Esophagus (tissue), 2 donors: ENCODE results near the gene FASTK. TPM values are rescaled to one million over a fixed set of nuclear protein-coding genes. Genes with fewer than 3 reads are reported as not detected.
A peak's percentile ranks its signal among the peaks of the same experiment; 100 is the strongest.
"Not testable (repeated sequence)": the region's sequence is repeated elsewhere in the genome, so short reads cannot be mapped to it uniquely, and the experiment has no call there.

Source experiments
- H3K27ac ChIP-seq, 2 donors: one replicate each; pipeline ENCODE4 v1.5.1; 2013; ENCODE audit warnings: low read depth in 2 of 2, mild to moderate bottlenecking in 2 of 2, inconsistent platforms in 1 of 2, low read length in 1 of 2, moderate library complexity in 1 of 2
- H3K27me3 ChIP-seq, 2 donors: one replicate each; pipeline ENCODE4 v1.6.1; 2013; ENCODE audit warnings: low read length in 2 of 2, control low read depth in 1 of 2, mild to moderate bottlenecking in 1 of 2; ENCODE audit not compliant: insufficient read depth in 2 of 2, control insufficient read depth in 1 of 2
- H3K36me3 ChIP-seq, 2 donors: one replicate each; pipeline ENCODE4 v1.6.1; 2013; ENCODE audit warnings: low read length in 1 of 2; ENCODE audit not compliant: control insufficient read depth in 2 of 2, insufficient read depth in 2 of 2
- H3K4me1 ChIP-seq, 2 donors: one replicate each; pipeline ENCODE4 v1.6.1; 2013; ENCODE audit warnings: low read length in 1 of 2; ENCODE audit not compliant: control insufficient read depth in 2 of 2, insufficient read depth in 2 of 2
- H3K4me3 ChIP-seq, 2 donors: one replicate each; pipeline ENCODE4 v1.5.1; 2013; ENCODE audit warnings: low read length in 2 of 2, mild to moderate bottlenecking in 2 of 2, low read depth in 1 of 2, moderate library complexity in 1 of 2
- H3K9me3 ChIP-seq, 2 donors: one replicate each; pipeline ENCODE4 v1.6.1; 2013; ENCODE audit warnings: mild to moderate bottlenecking in 2 of 2, low read depth in 1 of 2, low read length in 1 of 2, moderate library complexity in 1 of 2; ENCODE audit not compliant: control insufficient read depth in 2 of 2, insufficient read depth in 1 of 2
- WGBS, 2 donors: extraction: QIAGEN DNeasy Blood & Tissue Kit; methylation state at CpG; one replicate each; pipeline ENCODE4 v1.1.7; 2013; 5-methylcytosine and 5-hydroxymethylcytosine counted together
- polyA plus RNA-seq, 2 donors: library from polyadenylated mRNA; stranded (reverse); fragments of 200-250 nt; gene quantifications; one replicate each; pipeline ENCODE4 v1.2.3, GENCODE V29; 2013
- donor health status: healthy with polysubstance abuse.
- donor health status: Bipolar disorder and iron deficiency.

FASTK gene
- polyA plus RNA-seq, 2 donors: 80.0 to 144 TPM

GRCh38 chr7:151043449-151043848 lies 37.2 kb downstream of the FASTK start:
- H3K27ac ChIP-seq, H3K27me3 ChIP-seq, H3K4me3 ChIP-seq, H3K4me1 ChIP-seq, H3K9me3 ChIP-seq: not testable (repeated sequence)
- 86 to 95% methylated on average over 8 to 10 of the region's 10 CpGs for WGBS, 2 donors
- H3K36me3 ChIP-seq: peaks cover 5 to 19% of the 10 kb centered on the region in 2 donors

DNA sequence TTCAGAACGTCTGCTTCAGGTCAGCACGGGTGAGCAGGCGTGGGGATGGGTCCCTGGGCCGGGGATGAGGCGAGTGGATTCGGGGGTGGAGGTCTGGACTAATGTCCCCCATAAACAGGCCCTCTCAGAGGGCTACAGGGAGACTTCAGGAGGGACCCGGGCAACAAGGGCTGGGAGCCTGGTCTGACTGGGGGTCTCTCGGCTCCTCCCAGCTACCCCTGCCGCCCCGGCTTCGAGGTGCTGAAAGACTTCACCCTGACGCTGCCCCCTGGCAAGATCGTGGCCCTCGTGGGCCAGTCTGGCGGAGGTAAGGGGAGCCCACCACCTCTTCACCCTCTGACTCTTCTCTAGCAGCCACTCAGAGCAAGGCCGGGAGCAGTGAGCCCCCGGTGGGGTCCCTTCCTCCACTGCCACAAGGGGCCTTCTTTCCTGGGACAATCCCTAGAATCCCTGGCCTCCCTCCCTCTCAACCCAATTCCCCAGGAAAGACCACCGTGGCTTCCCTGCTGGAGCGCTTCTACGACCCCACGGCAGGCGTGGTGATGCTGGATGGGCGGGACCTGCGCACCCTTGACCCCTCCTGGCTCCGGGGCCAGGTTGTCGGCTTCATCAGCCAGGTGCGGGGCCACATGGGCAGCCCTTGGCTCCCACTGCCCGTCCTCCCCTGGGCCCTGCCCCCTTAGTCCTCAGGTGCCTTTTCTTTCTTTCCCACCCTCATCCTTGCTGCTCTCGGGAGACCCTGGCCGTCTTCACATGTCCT lies 39.8 kb downstream of the FASTK start:
- H3K27me3 ChIP-seq: no peaks in the 10 kb centered on the region
- H3K36me3 ChIP-seq: peaks cover 7 to 30% of the 10 kb centered on the region in 2 donors
- no peaks in the 10 kb centered on the region for H3K9me3 ChIP-seq
- H3K4me1 ChIP-seq: peaks cover 0 to 3% of the 10 kb centered on the region in 2 donors
- 92 to 95% methylated on average over 30 of the region's 30 CpGs for WGBS, 2 donors
- H3K27ac ChIP-seq: no peak overlapping the region
- H3K4me3 ChIP-seq: no peak overlapping the region

GRCh38 chr7:151039850-151040548 lies 40.6 kb downstream of the FASTK start:
- Histone ChIP-seq H3K9me3 (no peaks in the 10 kb centered on the region), H3K36me3 (peaks cover 13 to 35% of the 10 kb centered on the region in 2 donors), H3K4me1 (peaks cover 0 to 3% of the 10 kb centered on the region in 2 donors), H3K4me3 (no peak overlapping the region), H3K27ac (no peak overlapping the region), H3K27me3 (no peaks in the 10 kb centered on the region)
- 80% methylated on average over 18 of the region's 18 CpGs for WGBS, 2 donors

DNA sequence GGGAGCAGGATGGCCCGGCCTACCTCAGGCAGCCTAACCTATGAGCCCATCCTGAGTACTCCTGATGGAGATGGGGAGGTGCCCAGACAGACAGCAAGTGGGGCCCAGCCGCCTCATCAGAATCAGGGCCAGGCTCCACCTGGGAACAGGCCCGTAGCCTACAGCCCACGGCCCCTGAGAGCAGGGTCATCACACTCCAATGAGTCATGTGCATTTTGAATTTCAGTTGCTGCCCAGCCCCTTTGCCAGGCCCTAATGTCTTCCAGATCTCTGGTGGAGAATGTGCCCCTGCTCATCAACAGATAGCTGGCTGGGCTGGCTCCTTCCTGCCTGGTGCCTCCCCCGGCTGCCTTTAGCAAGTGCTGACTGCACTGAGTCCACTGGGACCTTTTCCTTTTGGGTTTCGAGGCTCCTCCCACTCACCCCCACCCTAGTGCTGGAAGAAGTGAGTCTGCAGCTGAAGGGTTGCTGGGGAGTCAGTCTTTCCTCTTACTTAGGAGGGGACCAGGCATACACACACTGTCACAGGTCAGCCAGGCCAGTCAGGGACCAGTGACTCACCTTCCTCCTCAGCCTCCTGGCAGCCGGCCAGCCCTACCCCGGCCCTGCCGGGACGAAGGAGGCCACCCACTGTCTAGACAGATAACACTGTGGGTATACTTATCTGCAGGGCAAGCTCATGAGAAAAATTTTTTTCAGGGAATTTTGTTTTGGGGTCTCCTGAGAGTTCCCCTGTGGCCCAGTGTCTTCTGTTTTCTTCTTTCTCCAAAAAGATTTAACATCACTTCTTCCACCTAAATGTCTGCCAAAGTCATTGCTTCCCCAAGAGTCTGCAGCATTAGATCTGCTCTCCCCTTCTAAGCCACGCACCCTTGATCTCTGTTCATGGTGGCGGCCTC lies 41.4 kb downstream of the FASTK start:
- Histone ChIP-seq H3K36me3 (peaks cover 11 to 36% of the 10 kb centered on the region in 2 donors), H3K27ac (peak overlapping the region in 1 of 2 donors; percentile 4), H3K9me3 (no peaks in the 10 kb centered on the region), H3K4me1 (peaks cover 0 to 3% of the 10 kb centered on the region in 2 donors), H3K27me3 (no peaks in the 10 kb centered on the region), H3K4me3 (no peak overlapping the region)
- 45 to 49% methylated on average over 12 of the region's 12 CpGs for WGBS, 2 donors

GRCh38 chr7:151035902-151036301 lies 44.7 kb downstream of the FASTK start:
- Histone ChIP-seq H3K4me3 (no peak overlapping the region), H3K36me3 (peaks cover 11 to 34% of the 10 kb centered on the region in 2 donors), H3K27ac (no peak overlapping the region), H3K4me1 (peaks cover 0 to 3% of the 10 kb centered on the region in 2 donors), H3K9me3 (no peaks in the 10 kb centered on the region), H3K27me3 (no peaks in the 10 kb centered on the region)
- 92 to 95% methylated on average over 17 of the region's 17 CpGs for WGBS, 2 donors

DNA sequence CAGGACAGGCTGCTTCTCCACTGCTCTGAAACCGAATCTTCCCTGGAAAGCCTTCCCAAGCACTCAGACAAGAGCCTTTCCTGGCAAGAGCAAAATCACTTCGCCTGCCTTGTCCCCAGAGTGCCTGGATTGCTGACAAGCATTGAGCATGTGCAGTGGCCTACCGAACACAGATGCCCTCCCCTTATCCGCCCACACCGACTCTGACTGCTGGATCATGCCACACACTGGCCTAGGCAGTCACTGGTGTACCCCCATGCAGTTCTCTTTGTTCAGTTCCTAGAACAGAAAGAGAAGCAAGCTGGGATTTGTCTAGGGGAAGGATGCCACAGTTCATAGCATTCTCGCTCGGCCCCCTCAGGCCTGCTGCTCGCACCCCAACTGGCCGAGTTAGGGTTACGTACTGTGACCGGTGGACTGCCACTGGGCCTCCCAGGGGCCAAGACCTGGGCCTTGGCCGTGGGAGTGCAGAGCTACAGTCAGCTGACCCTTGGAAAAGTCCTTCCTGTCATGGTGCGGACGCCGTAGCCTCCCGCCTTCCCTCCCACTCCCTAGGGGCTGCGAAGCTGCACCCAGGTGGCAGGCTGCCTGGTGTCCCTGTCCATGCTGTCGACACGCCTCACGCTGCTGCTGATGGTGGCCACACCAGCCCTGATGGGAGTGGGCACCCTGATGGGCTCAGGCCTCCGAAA lies 45.4 kb downstream of the FASTK start:
- Histone ChIP-seq H3K36me3 (peaks cover 11 to 34% of the 10 kb centered on the region in 2 donors), H3K9me3 (no peaks in the 10 kb centered on the region), H3K27me3 (no peaks in the 10 kb centered on the region), H3K4me3 (no peak overlapping the region), H3K27ac (no peak overlapping the region), H3K4me1 (peaks cover 0 to 3% of the 10 kb centered on the region in 2 donors)
- 86% methylated on average over 21 of the region's 21 CpGs for WGBS, 2 donors

DNA sequence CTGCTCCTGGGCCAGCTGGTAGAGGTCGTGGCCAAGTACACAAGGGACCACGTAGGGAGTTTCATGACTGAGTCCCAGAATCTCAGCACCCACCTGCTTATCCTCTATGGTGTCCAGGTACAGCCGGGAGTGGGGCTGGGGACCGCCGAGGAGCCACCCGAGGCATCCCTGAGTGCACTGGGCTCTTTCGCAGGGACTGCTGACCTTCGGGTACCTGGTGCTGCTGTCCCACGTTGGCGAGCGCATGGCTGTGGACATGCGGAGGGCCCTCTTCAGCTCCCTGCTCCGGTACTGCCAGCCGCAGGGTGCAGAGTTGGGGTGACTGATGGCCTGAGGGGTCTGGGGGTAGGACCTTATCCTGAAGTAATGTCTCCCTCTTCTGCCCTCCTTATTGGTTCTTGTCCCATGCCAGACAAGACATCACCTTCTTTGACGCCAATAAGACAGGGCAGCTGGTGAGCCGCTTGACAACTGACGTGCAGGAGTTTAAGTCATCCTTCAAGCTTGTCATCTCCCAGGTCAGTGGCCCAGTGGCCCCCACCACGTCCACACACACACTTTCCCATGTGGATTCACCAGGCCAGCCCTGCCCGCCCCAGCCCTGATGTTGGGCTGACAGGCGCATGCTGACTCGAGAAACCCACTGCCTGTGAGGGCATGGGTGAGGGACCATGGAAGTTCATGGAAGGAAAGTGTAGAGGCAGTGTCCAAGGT lies 46.1 kb downstream of the FASTK start:
- no peak overlapping the region for H3K27ac ChIP-seq
- no peaks in the 10 kb centered on the region for H3K9me3 ChIP-seq
- H3K4me1 ChIP-seq: peaks cover 0 to 3% of the 10 kb centered on the region in 2 donors
- no peaks in the 10 kb centered on the region for H3K27me3 ChIP-seq
- H3K4me3 ChIP-seq: no peak overlapping the region
- peaks cover 11 to 34% of the 10 kb centered on the region in 2 donors for H3K36me3 ChIP-seq
- 90 to 92% methylated on average over 21 of the region's 21 CpGs for WGBS, 2 donors

- Histone ChIP-seq H3K4me1 (peaks cover 0 to 2% of the 10 kb centered on the region in 2 donors), H3K27ac (no peak overlapping the region), H3K36me3 (peaks cover 11 to 34% of the 10 kb centered on the region in 2 donors), H3K27me3 (no peaks in the 10 kb centered on the region), H3K9me3 (no peaks in the 10 kb centered on the region), H3K4me3 (no peak overlapping the region)
- 81 to 85% methylated on average over 5 of the region's 5 CpGs for WGBS, 2 donors
These were observed 46.8 kb downstream of the FASTK start for GRCh38 chr7:151033864-151034249.
